ENCODE results near the gene CCDC88C.

DNA sequence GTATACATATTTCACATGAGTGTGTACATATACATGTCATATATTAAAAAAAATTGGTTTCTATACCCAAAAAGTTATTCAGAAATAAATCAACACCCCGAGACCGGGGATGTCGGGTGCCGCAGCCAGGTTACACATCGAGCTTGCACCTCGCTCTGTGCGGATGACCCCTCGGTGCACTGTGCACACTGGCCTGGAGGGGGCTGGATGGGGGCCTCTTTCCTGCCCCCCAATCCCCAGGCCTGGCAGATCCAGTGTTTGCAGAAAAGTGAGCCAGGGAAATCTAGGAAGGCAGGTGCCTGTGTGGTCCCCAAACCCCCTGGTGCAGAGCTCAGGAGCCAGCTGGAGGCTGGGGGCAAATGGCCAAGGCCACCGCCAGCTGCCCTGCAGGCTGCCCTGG is 146.0 kb downstream of the CCDC88C start:
- TF ChIP-seq POLR2A (IDR thresholded peaks at IDR 0.05), result no peak
- TF ChIP-seq, protein P1, sequence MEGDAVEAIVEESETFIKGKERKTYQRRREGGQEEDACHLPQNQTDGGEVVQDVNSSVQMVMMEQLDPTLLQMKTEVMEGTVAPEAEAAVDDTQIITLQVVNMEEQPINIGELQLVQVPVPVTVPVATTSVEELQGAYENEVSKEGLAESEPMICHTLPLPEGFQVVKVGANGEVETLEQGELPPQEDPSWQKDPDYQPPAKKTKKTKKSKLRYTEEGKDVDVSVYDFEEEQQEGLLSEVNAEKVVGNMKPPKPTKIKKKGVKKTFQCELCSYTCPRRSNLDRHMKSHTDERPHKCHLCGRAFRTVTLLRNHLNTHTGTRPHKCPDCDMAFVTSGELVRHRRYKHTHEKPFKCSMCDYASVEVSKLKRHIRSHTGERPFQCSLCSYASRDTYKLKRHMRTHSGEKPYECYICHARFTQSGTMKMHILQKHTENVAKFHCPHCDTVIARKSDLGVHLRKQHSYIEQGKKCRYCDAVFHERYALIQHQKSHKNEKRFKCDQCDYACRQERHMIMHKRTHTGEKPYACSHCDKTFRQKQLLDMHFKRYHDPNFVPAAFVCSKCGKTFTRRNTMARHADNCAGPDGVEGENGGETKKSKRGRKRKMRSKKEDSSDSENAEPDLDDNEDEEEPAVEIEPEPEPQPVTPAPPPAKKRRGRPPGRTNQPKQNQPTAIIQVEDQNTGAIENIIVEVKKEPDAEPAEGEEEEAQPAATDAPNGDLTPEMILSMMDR (IDR thresholded peaks at IDR 0.05), result no peak
